Uterus (tissue), 2 donors: ENCODE data around the gene GYG1.

ENCODE experiments used
- CTCF ChIP-seq, 4 experiments: fragments of 200-600 bp in 2 of 4; fragments of 450-650 bp in 2 of 4; sonication (generic) in 2 of 4; IDR thresholded peaks; one replicate each; pipeline ENCODE4 v1.5.1; 2016 to 2019; ENCODE audit warnings: antibody characterized with exemption in 4 of 4, mild to moderate bottlenecking in 2 of 4, moderate library complexity in 1 of 4
- POLR2A ChIP-seq, 2 donors: fragments of 450-650 bp; IDR thresholded peaks; one replicate each; pipeline ENCODE4 v1.6.1; 2016; ENCODE audit warnings: antibody characterized with exemption in 2 of 2, mild to moderate bottlenecking in 1 of 2, moderate library complexity in 1 of 2

DNA sequence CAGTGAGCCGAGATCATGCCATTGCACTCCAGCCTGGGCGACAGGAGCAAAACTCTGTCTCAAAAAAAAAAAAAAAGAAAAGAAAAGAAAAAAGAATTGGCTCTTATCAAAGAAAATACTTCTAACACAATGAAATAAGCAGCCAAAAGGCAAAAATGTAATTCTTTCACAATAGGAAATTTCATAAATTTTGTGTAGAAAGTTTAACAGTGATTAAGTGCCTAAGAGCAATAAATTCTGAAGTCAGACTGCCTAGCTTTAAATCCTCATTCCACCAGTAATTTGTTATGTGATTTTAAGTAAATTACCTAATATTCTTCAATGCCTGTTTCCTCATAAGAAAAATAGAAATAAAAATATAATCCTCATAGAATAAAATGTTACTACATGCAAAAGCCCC, 70.4 kb downstream of the GYG1 start:
- TF ChIP-seq CTCF (IDR thresholded peaks at IDR 0.05) (no peak), POLR2A (IDR thresholded peaks at IDR 0.05) (no peak)
